22Rv1 (cell line): Measurements from ENCODE around the gene LIG1.

Experiments used
- ZFX ChIP-seq: fragments of 450-650 bp; IDR thresholded peaks from 2 replicates; pipeline ENCODE4 v1.6.1; 2017; ENCODE audit warnings: antibody characterized with exemption, borderline replicate concordance
- TF ChIP-seq, protein P1 (sequence below): fragments of 450-650 bp; IDR thresholded peaks from 2 replicates; pipeline ENCODE4 v1.5.1; 2017; ENCODE audit warnings: mild to moderate bottlenecking

DNA sequence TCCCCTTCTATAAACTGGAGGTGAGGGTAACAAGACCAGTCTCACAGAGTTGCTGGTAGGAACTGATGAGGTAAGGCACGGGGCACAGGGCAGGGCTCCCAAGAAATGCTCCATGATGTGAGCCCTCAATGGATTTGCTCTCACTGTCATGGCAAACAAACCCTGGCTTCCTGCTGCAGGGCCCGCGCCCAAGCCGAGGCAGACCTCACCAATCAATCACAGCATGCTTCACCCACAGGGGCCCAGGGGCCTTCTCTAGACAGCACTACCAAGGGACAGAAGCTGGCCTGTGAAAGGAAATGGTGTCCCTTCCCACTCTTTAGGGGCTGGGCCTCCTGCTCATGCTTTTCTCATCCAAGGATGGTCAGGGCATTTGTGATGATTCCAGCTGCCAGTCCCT, 33.6 kb downstream of the LIG1 start:
- TF ChIP-seq, protein P1, sequence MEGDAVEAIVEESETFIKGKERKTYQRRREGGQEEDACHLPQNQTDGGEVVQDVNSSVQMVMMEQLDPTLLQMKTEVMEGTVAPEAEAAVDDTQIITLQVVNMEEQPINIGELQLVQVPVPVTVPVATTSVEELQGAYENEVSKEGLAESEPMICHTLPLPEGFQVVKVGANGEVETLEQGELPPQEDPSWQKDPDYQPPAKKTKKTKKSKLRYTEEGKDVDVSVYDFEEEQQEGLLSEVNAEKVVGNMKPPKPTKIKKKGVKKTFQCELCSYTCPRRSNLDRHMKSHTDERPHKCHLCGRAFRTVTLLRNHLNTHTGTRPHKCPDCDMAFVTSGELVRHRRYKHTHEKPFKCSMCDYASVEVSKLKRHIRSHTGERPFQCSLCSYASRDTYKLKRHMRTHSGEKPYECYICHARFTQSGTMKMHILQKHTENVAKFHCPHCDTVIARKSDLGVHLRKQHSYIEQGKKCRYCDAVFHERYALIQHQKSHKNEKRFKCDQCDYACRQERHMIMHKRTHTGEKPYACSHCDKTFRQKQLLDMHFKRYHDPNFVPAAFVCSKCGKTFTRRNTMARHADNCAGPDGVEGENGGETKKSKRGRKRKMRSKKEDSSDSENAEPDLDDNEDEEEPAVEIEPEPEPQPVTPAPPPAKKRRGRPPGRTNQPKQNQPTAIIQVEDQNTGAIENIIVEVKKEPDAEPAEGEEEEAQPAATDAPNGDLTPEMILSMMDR = no peak
- TF ChIP-seq ZFX = no peak
